ENCODE measurements around the gene GABBR2.

GABBR2 gene

GRCh38 chr9:98552331-98552730 is 156.4 kb downstream of the GABBR2 start:
- no peak for TF ChIP-seq CTCF (conservative IDR thresholded peaks at IDR 0.05; ENCODE audit: low read depth, low read length)
- H3K4me3 ChIP-seq (ENCODE audit: low read depth, low read length): no peak overlapping the region
- DNase-seq (ENCODE audit: low read depth): no peak

GRCh38 chr9:98551511-98552286 is 157.0 kb downstream of the GABBR2 start:
- no peak for TF ChIP-seq CTCF (conservative IDR thresholded peaks at IDR 0.05; ENCODE audit: low read depth, low read length)
- peak; percentile 58 for DNase-seq (ENCODE audit: low read depth)
- H3K4me3 ChIP-seq (ENCODE audit: low read depth, low read length): no peak overlapping the region

GRCh38 chr9:98550206-98550820 is 158.4 kb downstream of the GABBR2 start:
- no peak for TF ChIP-seq CTCF (conservative IDR thresholded peaks at IDR 0.05; ENCODE audit: low read depth, low read length)
- DNase-seq (ENCODE audit: low read depth): no peak
- H3K4me3 ChIP-seq (ENCODE audit: low read depth, low read length): no peak overlapping the region

GRCh38 chr9:98549401-98549800 is 159.3 kb downstream of the GABBR2 start:
- DNase-seq (ENCODE audit: low read depth): no peak
- TF ChIP-seq CTCF (conservative IDR thresholded peaks at IDR 0.05; ENCODE audit: low read depth, low read length): no peak
- no peak overlapping the region for H3K4me3 ChIP-seq (ENCODE audit: low read depth, low read length)

- DNase-seq (ENCODE audit: low read depth): no peak
- no peak for TF ChIP-seq CTCF (conservative IDR thresholded peaks at IDR 0.05; ENCODE audit: low read depth, low read length)
- no peak overlapping the region for H3K4me3 ChIP-seq (ENCODE audit: low read depth, low read length)
Observed at GRCh38 chr9:98547606-98548005, 161.1 kb downstream of the GABBR2 start.

- H3K4me3 ChIP-seq (ENCODE audit: low read depth, low read length): no peak overlapping the region
- no peak for DNase-seq (ENCODE audit: low read depth)
- no peak for TF ChIP-seq CTCF (conservative IDR thresholded peaks at IDR 0.05; ENCODE audit: low read depth, low read length)
Observed at GRCh38 chr9:98545021-98545420, 163.7 kb downstream of the GABBR2 start.
